Measurements from ENCODE around the gene SCAF8. TPM values are rescaled to one million over a fixed set of nuclear protein-coding genes. Genes with fewer than 3 reads are reported as not detected.

The SCAF8 gene
- total RNA-seq, 1 donor from 2014 or later: 52.7 TPM

DNA sequence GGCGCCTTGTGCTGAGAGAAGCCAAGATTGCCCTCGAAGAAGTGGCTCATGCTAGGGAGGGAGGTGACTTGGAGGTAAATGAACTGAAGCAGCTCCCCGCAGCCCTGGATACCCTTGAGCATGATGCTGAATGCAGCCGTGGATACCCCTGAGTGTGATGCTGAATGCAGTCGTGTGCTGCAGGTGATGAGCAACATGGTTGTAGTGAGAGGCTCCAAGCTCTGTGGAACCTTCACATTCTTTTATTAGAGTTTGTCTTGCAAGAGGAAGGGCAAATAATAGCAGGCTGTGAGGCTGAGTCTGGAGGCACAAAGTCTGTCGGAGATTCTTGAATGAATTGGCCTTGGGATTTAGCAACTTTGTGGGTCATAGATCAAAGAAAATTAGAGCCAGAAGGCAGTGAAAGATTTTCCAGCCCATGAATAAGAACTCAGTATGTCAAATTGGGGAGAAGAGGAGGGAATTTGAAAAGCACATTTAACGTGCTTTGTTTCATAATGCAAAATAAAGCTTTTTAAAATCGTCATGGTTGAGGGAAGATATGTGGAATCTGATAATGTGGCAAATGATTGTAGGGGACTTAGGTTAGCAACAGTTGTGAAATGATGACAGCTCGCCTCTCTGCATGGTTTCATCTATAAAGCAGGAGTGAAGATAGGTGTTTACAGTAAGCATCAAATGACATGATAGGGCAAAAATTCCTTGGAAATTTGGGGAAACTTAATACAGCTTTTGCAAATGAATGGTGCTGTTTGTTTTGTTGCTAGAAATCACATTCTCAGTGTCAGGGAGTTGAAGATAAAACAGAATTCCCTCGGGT lies 141.8 kb downstream of the SCAF8 start:
- H3K4me3 ChIP-seq (ENCODE audit: low read length in 3 of 3): no peak overlapping the region
- no peaks in the 10 kb centered on the region for H3K36me3 ChIP-seq (ENCODE audit: control insufficient read depth in 3 of 3, insufficient read depth in 3 of 3, low read length in 3 of 3)
- no peaks in the 10 kb centered on the region for H3K27me3 ChIP-seq (ENCODE audit: control insufficient read depth in 3 of 3, insufficient read depth in 3 of 3, low read length in 3 of 3)
- peaks cover 7 to 19% (median 11%) of the 10 kb centered on the region in 3 donors for H3K4me1 ChIP-seq (ENCODE audit: control insufficient read depth in 3 of 3, insufficient read depth in 3 of 3, low read length in 3 of 3)
- no peak overlapping the region for H3K27ac ChIP-seq (ENCODE audit: low read depth, low read length)
- no peaks in the 10 kb centered on the region for H3K9me3 ChIP-seq (ENCODE audit: control insufficient read depth in 3 of 3, low read length in 3 of 3)
- H3K9ac ChIP-seq (ENCODE audit: low read depth in 1 of 3, low read length in 3 of 3): no peak overlapping the region

- Histone ChIP-seq H3K27me3 (ENCODE audit: control insufficient read depth in 3 of 3, insufficient read depth in 3 of 3, low read length in 3 of 3) (no peaks in the 10 kb centered on the region), H3K9me3 (ENCODE audit: control insufficient read depth in 3 of 3, low read length in 3 of 3) (no peaks in the 10 kb centered on the region), H3K36me3 (ENCODE audit: control insufficient read depth in 3 of 3, insufficient read depth in 3 of 3, low read length in 3 of 3) (no peaks in the 10 kb centered on the region), H3K4me3 (ENCODE audit: low read length in 3 of 3) (no peak overlapping the region), H3K27ac (ENCODE audit: low read depth, low read length) (no peak overlapping the region), H3K9ac (ENCODE audit: low read depth in 1 of 3, low read length in 3 of 3) (no peak overlapping the region), H3K4me1 (ENCODE audit: control insufficient read depth in 3 of 3, insufficient read depth in 3 of 3, low read length in 3 of 3) (peaks cover 7 to 19% (median 11%) of the 10 kb centered on the region in 3 donors)
These were observed 143.5 kb downstream of the SCAF8 start for GRCh38 chr6:154876486-154877280.

- no peaks in the 10 kb centered on the region for H3K36me3 ChIP-seq (ENCODE audit: control insufficient read depth in 3 of 3, insufficient read depth in 3 of 3, low read length in 3 of 3)
- H3K4me1 ChIP-seq (ENCODE audit: control insufficient read depth in 3 of 3, insufficient read depth in 3 of 3, low read length in 3 of 3): peaks cover 2 to 19% (median 10%) of the 10 kb centered on the region in 3 donors
- no peaks in the 10 kb centered on the region for H3K9me3 ChIP-seq (ENCODE audit: control insufficient read depth in 3 of 3, low read length in 3 of 3)
- H3K27me3 ChIP-seq (ENCODE audit: control insufficient read depth in 3 of 3, insufficient read depth in 3 of 3, low read length in 3 of 3): no peaks in the 10 kb centered on the region
- H3K4me3 ChIP-seq (ENCODE audit: low read length in 3 of 3): no peak overlapping the region
- no peak overlapping the region for H3K9ac ChIP-seq (ENCODE audit: low read depth in 1 of 3, low read length in 3 of 3)
- H3K27ac ChIP-seq (ENCODE audit: low read depth, low read length): no peak overlapping the region
These were observed 145.8 kb downstream of the SCAF8 start for GRCh38 chr6:154878871-154879491.

- Histone ChIP-seq H3K36me3 (ENCODE audit: control insufficient read depth in 3 of 3, insufficient read depth in 3 of 3, low read length in 3 of 3) (peaks cover 0 to 6% (median 6%) of the 10 kb centered on the region in 3 donors), H3K27me3 (ENCODE audit: control insufficient read depth in 3 of 3, insufficient read depth in 3 of 3, low read length in 3 of 3) (no peaks in the 10 kb centered on the region), H3K4me1 (ENCODE audit: control insufficient read depth in 3 of 3, insufficient read depth in 3 of 3, low read length in 3 of 3) (peaks cover 0 to 14% (median 7%) of the 10 kb centered on the region in 3 donors), H3K4me3 (ENCODE audit: low read length in 3 of 3) (no peak overlapping the region), H3K27ac (ENCODE audit: low read depth, low read length) (no peak overlapping the region), H3K9ac (ENCODE audit: low read depth in 1 of 3, low read length in 3 of 3) (no peak overlapping the region), H3K9me3 (ENCODE audit: control insufficient read depth in 3 of 3, low read length in 3 of 3) (no peaks in the 10 kb centered on the region)
These were observed 148.9 kb downstream of the SCAF8 start for GRCh38 chr6:154882107-154882506.

Small RNA genes lying within 50 kb of the gene (small RNA-seq; reads per million reads assigned to genes)
- not detected for gene MIR1273C
- gene RNU6-824P: not detected

Other genes with a start within 250 kb of the SCAF8 start
- gene CNKSR3, start 222.7 kb upstream of the SCAF8 start, total RNA-seq: 3.7 TPM